HL-60 (cell line): ENCODE results near the gene PC.

Experiments used
- DNase-seq, 2 experiments: peaks; one replicate each; pipeline ENCODE4 v3.0.0-alpha.2; 2010 to 2020; ENCODE audit warnings: low read depth in 1 of 2, low spot score in 1 of 2
- H3K27ac ChIP-seq: fragments of 250-450 bp; sonication (Bioruptor Pico); replicated peaks from 2 replicates; pipeline ENCODE4 v1.5.1; 2020; ENCODE audit warnings: mild to moderate bottlenecking, moderate library complexity
- H3K27me3 ChIP-seq: fragments of 250-450 bp; sonication (Bioruptor Pico); 2 replicates; pipeline ENCODE4 v1.5.1; 2021; ENCODE audit warnings: mild to moderate bottlenecking, moderate library complexity; ENCODE audit not compliant: insufficient read depth, poor library complexity, severe bottlenecking
- H3K4me3 ChIP-seq: replicated peaks from 2 replicates; pipeline ENCODE4 v1.5.1; 2011; ENCODE audit warnings: mild to moderate bottlenecking, control low read depth, low read length; ENCODE audit not compliant: insufficient read depth
- CTCF ChIP-seq: IDR thresholded peaks from one replicate; pipeline ENCODE4 v1.5.1; 2011; ENCODE audit warnings: low read length, control low read depth, inconsistent platforms; ENCODE audit not compliant: insufficient read depth
- GABPA ChIP-seq: IDR thresholded peaks from 2 replicates; pipeline ENCODE4 v1.6.1; 2012; ENCODE audit warnings: low read depth
- POLR2AphosphoS5 ChIP-seq: IDR thresholded peaks from 2 replicates; pipeline ENCODE4 v1.6.1; 2012; ENCODE audit warnings: low read depth
- REST ChIP-seq: IDR thresholded peaks from 2 replicates; pipeline ENCODE4 v1.6.1; 2012; ENCODE audit warnings: low read depth; ENCODE audit not compliant: insufficient replicate concordance
- SPI1 ChIP-seq: IDR thresholded peaks from 2 replicates; pipeline ENCODE4 v1.6.1; 2012; ENCODE audit warnings: low read depth, mild to moderate bottlenecking, borderline replicate concordance

Gene PC

DNA sequence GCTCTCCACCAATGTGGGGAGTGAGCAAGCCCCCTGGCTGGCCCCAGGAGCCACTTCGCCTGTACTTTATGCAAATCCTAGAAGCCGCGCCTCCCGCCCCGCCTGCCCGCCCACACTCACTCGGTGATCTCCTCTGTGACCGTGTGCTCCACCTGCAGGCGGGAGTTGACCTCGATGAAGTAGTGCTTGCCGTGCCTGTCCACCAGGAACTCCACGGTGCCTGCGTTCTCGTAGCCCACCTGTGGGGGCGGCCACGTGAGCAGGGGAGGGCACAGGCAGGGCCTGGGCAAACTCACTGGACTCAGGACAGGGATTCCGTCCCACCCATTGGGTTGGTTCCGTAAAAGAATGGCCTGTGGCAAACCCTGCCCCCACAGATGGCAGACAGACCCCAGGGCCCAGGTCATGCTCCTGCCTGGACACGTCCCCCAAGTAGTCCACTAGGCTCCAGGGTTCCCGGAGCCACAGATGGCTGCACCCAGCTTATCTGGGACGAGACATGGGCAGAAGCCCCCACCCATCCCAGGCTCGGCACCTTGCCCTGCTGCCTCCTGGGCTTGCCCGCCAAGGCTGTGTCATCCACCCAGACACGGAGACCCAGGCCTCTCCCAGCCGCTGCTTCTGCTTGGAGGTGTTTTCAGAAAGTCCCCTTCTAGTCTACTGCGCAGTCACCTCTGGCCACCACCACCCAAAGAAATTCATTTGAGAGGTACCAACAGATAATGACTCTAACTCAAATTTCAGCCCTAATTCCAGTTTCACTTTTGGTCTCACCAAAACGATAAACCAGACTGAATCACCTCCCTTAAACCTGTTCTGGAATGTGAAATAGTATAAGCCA is 89.2 kb downstream of the PC start:
- TF ChIP-seq SPI1 (no peak), POLR2AphosphoS5 (no peak), CTCF (no peak), GABPA (no peak), REST (no peak)
- no peak overlapping the region for H3K4me3 ChIP-seq
- H3K27me3 ChIP-seq: no peaks in the 10 kb centered on the region
- peak; percentile 44 to 80 for DNase-seq
- H3K27ac ChIP-seq: no peak overlapping the region

GRCh38 chr11:66868082-66868725 is 90.0 kb downstream of the PC start:
- H3K27me3 ChIP-seq: no peaks in the 10 kb centered on the region
- H3K4me3 ChIP-seq: no peak overlapping the region
- TF ChIP-seq GABPA (no peak), POLR2AphosphoS5 (no peak)
- DNase-seq: no peak
- no peak overlapping the region for H3K27ac ChIP-seq

GRCh38 chr11:66867425-66868040 is 90.7 kb downstream of the PC start:
- no peak for TF ChIP-seq SPI1
- no peak overlapping the region for H3K27ac ChIP-seq
- DNase-seq: no peak
- H3K4me3 ChIP-seq: no peak overlapping the region
- no peaks in the 10 kb centered on the region for H3K27me3 ChIP-seq

DNA sequence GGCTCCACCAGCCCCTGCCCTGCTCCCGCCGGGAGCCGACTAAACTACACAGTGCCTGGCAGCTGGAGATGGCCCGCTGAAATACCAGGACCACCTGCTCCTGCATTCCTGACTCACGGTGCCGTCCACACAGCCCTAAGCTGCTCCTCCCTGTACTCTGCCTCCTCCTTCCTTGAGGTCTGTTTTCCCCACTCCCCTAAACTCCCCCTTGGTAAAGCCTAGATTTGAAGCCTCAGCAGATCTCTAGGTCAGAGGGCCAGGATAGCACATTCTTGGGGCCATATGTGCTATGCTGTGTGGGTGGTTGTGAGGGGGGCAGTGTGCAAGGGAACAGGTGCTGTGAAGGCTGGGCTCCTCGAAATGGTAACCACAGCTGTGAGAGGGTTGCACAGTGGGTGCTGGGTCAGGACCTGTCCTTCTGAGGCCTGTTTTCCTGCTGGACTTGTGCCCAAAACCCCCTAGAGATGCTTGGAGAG is 91.6 kb downstream of the PC start:
- Histone ChIP-seq H3K27me3 (no peaks in the 10 kb centered on the region), H3K4me3 (no peak overlapping the region), H3K27ac (no peak overlapping the region)
- TF ChIP-seq CTCF (no peak), POLR2AphosphoS5 (no peak), REST (no peak), SPI1 (no peak), GABPA (no peak)
- DNase-seq: no peak
